ENCODE measurements around the gene GPHB5. TPM values are rescaled to one million over a fixed set of nuclear protein-coding genes. Genes with fewer than 3 reads are reported as not detected.

GPHB5 gene
- total and polyA plus RNA-seq, 7 donors: not detected

GRCh38 chr14:63328787-63329737, 10.3 kb upstream of the GPHB5 start:
- H3K27me3 ChIP-seq (ENCODE audit: insufficient read depth in 3 of 3, low read length in 2 of 3): no peaks in the 10 kb centered on the region
- no peak overlapping the region for H3K4me3 ChIP-seq
- H3K36me3 ChIP-seq (ENCODE audit: insufficient read depth in 1 of 2, low read depth in 1 of 2): no peaks in the 10 kb centered on the region
- WGBS, 3 donors: 58 to 68% (median 68%) methylated on average over 6 of the region's 6 CpGs
- no peaks in the 10 kb centered on the region for H3K9me3 ChIP-seq
- ATAC-seq (no peak), DNase-seq (no peak)
- no peak overlapping the region for H3K27ac ChIP-seq
- no peak for TF ChIP-seq CTCF (IDR thresholded peaks at IDR 0.05)
- H3K4me1 ChIP-seq: no peaks in the 10 kb centered on the region
- intact Hi-C loops (cut with DNase I): no loop called here

GRCh38 chr14:63326840-63327239, 8.1 kb upstream of the GPHB5 start:
- no peak for DNase-seq
- no peak overlapping the region for H3K27ac ChIP-seq
- 57 to 67% (median 63%) methylated on average over 5 of the region's 5 CpGs for WGBS, 3 donors
- ATAC-seq: no peak
- no peak overlapping the region for H3K4me3 ChIP-seq
- intact Hi-C loops (cut with DNase I): no loop called here
- H3K4me1 ChIP-seq: no peaks in the 10 kb centered on the region
- no peaks in the 10 kb centered on the region for H3K36me3 ChIP-seq (ENCODE audit: insufficient read depth in 1 of 2, low read depth in 1 of 2)
- no peak for TF ChIP-seq CTCF (IDR thresholded peaks at IDR 0.05)
- no peaks in the 10 kb centered on the region for H3K9me3 ChIP-seq
- H3K27me3 ChIP-seq (ENCODE audit: insufficient read depth in 3 of 3, low read length in 2 of 3): no peaks in the 10 kb centered on the region

GRCh38 chr14:63322897-63323573, 4.3 kb upstream of the GPHB5 start:
- Histone ChIP-seq H3K4me3 (no peak overlapping the region), H3K4me1 (no peaks in the 10 kb centered on the region), H3K27me3 (ENCODE audit: insufficient read depth in 3 of 3, low read length in 2 of 3) (no peaks in the 10 kb centered on the region), H3K27ac (no peak overlapping the region), H3K9me3 (no peaks in the 10 kb centered on the region), H3K36me3 (ENCODE audit: insufficient read depth in 1 of 2, low read depth in 1 of 2) (no peaks in the 10 kb centered on the region)
- no peak for TF ChIP-seq CTCF (IDR thresholded peaks at IDR 0.05)
- DNase-seq: no peak
- ATAC-seq: no peak
- WGBS, 3 donors: 46 to 49% (median 48%) methylated on average over 9 of the region's 9 CpGs
- intact Hi-C loops (cut with DNase I): no loop called here

GRCh38 chr14:63322472-63322871, 3.7 kb upstream of the GPHB5 start:
- Histone ChIP-seq H3K36me3 (ENCODE audit: insufficient read depth in 1 of 2, low read depth in 1 of 2) (no peaks in the 10 kb centered on the region), H3K4me1 (no peaks in the 10 kb centered on the region), H3K9me3 (no peaks in the 10 kb centered on the region), H3K4me3 (no peak overlapping the region), H3K27me3 (ENCODE audit: insufficient read depth in 3 of 3, low read length in 2 of 3) (no peaks in the 10 kb centered on the region), H3K27ac (no peak overlapping the region)
- intact Hi-C loops (cut with DNase I): no loop called here
- DNase-seq (no peak), ATAC-seq (no peak)
- TF ChIP-seq CTCF (IDR thresholded peaks at IDR 0.05): no peak
- WGBS, 3 donors: 86 to 90% (median 88%) methylated on average over 1 of the region's 1 CpG

Measured in psoas muscle (tissue), 8 donors.